ENCODE data around the gene DGKI.

GRCh38 chr7:137862358-137862757, 15.6 kb upstream of the DGKI start:
- TF ChIP-seq, protein P1, sequence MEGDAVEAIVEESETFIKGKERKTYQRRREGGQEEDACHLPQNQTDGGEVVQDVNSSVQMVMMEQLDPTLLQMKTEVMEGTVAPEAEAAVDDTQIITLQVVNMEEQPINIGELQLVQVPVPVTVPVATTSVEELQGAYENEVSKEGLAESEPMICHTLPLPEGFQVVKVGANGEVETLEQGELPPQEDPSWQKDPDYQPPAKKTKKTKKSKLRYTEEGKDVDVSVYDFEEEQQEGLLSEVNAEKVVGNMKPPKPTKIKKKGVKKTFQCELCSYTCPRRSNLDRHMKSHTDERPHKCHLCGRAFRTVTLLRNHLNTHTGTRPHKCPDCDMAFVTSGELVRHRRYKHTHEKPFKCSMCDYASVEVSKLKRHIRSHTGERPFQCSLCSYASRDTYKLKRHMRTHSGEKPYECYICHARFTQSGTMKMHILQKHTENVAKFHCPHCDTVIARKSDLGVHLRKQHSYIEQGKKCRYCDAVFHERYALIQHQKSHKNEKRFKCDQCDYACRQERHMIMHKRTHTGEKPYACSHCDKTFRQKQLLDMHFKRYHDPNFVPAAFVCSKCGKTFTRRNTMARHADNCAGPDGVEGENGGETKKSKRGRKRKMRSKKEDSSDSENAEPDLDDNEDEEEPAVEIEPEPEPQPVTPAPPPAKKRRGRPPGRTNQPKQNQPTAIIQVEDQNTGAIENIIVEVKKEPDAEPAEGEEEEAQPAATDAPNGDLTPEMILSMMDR (conservative IDR thresholded peaks at IDR 0.05; ENCODE audit: low read length), result no peak
- TF ChIP-seq EZH2phosphoT487 (IDR thresholded peaks at IDR 0.05; ENCODE audit: borderline replicate concordance, low read depth, low read length), result no peak
